HEK293 (cell line): ENCODE data around the gene HNF1A.

ENCODE experiments used
- CTCF ChIA-PET: fragments of 350-600 bp; formaldehyde crosslinking; extraction: SDS; loops from one replicate; lab custom pipeline; 2021; ENCODE audit warnings: antibody characterized with exemption; lab: Yijun Ruan, JAX
- POLR2A ChIA-PET: fragments of 300-600 bp; formaldehyde crosslinking; extraction: SDS; loops from one replicate; lab custom pipeline; 2020; ENCODE audit warnings: antibody characterized with exemption, inconsistent platforms; lab: Yijun Ruan, JAX
- H3K27ac ChIP-seq: fragments of 200-500 bp; sonication (Bioruptor generic); 2 replicates; pipeline ENCODE4 v1.5.1; 2014; ENCODE audit warnings: low read depth, low read length, control low read depth, inconsistent platforms; ENCODE audit errors: extremely low read depth
- H3K36me3 ChIP-seq, 2 experiments: fragments of 200-500 bp in 1 of 2; sonication (Bioruptor generic) in 1 of 2; 1 replicate in 1 of 2; 2 replicates in 1 of 2; pipeline ENCODE4 v1.5.1; 2014 to 2017; ENCODE audit warnings: inconsistent platforms in 2 of 2, low read length in 2 of 2; ENCODE audit not compliant: control insufficient read depth in 2 of 2, insufficient read depth in 1 of 2
- H3K4me1 ChIP-seq: fragments of 200-500 bp; sonication (Bioruptor generic); 2 replicates; pipeline ENCODE4 v1.5.1; 2014; ENCODE audit warnings: mild to moderate bottlenecking, low read length, inconsistent platforms; ENCODE audit not compliant: control insufficient read depth, insufficient read depth
- H3K4me3 ChIP-seq: 2 replicates; pipeline ENCODE4 v1.5.1; 2011; ENCODE audit warnings: low read depth, mild to moderate bottlenecking, control low read depth, low read length, moderate library complexity
- H3K9me3 ChIP-seq: fragments of 200-500 bp; sonication (Bioruptor generic); 2 replicates; pipeline ENCODE4 v1.5.1; 2014; ENCODE audit warnings: low read depth, low read length, inconsistent platforms; ENCODE audit not compliant: control insufficient read depth, insufficient read depth
- ELK4 ChIP-seq: IDR thresholded peaks from 2 replicates; pipeline ENCODE4 v1.6.1; 2011; ENCODE audit warnings: mild to moderate bottlenecking, low read depth, low read length, borderline replicate concordance
- HOXA7 ChIP-seq: sonication (generic); formaldehyde crosslinking; IDR thresholded peaks from 2 replicates; pipeline ENCODE4 v1.8.1; 2022; ENCODE audit warnings: missing genetic modification reagents, borderline replicate concordance
- HOXC10 ChIP-seq: sonication (generic); formaldehyde crosslinking; IDR thresholded peaks from 2 replicates; pipeline ENCODE4 v1.8.1; 2023; ENCODE audit warnings: mild to moderate bottlenecking, missing genetic modification reagents
- INSM2 ChIP-seq: fragments of 450-650 bp; formaldehyde crosslinking; IDR thresholded peaks from 2 replicates; pipeline ENCODE4 v1.5.1; 2016; ENCODE audit warnings: missing biosample characterization, missing genetic modification characterization
- KLF1 ChIP-seq: fragments of 450-650 bp; formaldehyde crosslinking; IDR thresholded peaks from 2 replicates; pipeline ENCODE4 v1.5.1; 2016; ENCODE audit warnings: missing biosample characterization, missing genetic modification characterization
- KLF8 ChIP-seq: fragments of 450-650 bp; formaldehyde crosslinking; IDR thresholded peaks from 2 replicates; pipeline ENCODE4 v1.5.1; 2016; ENCODE audit warnings: missing biosample characterization, missing genetic modification characterization
- MEIS1 ChIP-seq: sonication (generic); formaldehyde crosslinking; IDR thresholded peaks from 2 replicates; pipeline ENCODE4 v1.8.1; 2022; ENCODE audit warnings: missing genetic modification reagents, mild to moderate bottlenecking, borderline replicate concordance
- ZBTB48 ChIP-seq: fragments of 450-650 bp; formaldehyde crosslinking; IDR thresholded peaks from 2 replicates; pipeline ENCODE4 v1.5.1; 2016; ENCODE audit warnings: missing biosample characterization, missing genetic modification characterization
- ZNF112 ChIP-seq: fragments of 450-650 bp; formaldehyde crosslinking; IDR thresholded peaks from 2 replicates; pipeline ENCODE4 v1.5.0; 2017; ENCODE audit warnings: missing biosample characterization, missing genetic modification characterization
- ZNF280D ChIP-seq: fragments of 450-650 bp; formaldehyde crosslinking; IDR thresholded peaks from 2 replicates; pipeline ENCODE4 v1.5.1; 2016; ENCODE audit warnings: missing biosample characterization, missing genetic modification characterization
- ZNF366 ChIP-seq: fragments of 450-650 bp; formaldehyde crosslinking; conservative IDR thresholded peaks from 2 replicates; pipeline ENCODE4 v1.5.1; 2016; ENCODE audit warnings: missing biosample characterization, missing genetic modification characterization
- ZNF416 ChIP-seq: fragments of 450-650 bp; formaldehyde crosslinking; IDR thresholded peaks from 2 replicates; pipeline ENCODE4 v1.5.1; 2016; ENCODE audit warnings: missing biosample characterization, missing genetic modification characterization
- ZNF433 ChIP-seq: fragments of 450-650 bp; formaldehyde crosslinking; IDR thresholded peaks from 2 replicates; pipeline ENCODE4 v1.5.1; 2016; ENCODE audit warnings: missing biosample characterization, missing genetic modification characterization, low read depth
- ZNF513 ChIP-seq: fragments of 450-650 bp; IDR thresholded peaks from 2 replicates; pipeline ENCODE4 v1.5.1; 2018; ENCODE audit warnings: missing biosample characterization, missing genetic modification characterization
- ZNF529 ChIP-seq: fragments of 450-650 bp; formaldehyde crosslinking; IDR thresholded peaks from 2 replicates; pipeline ENCODE4 v1.5.1; 2017; ENCODE audit warnings: missing genetic modification characterization, missing biosample characterization; ENCODE audit not compliant: insufficient replicate concordance
- ZNF548 ChIP-seq: fragments of 450-650 bp; formaldehyde crosslinking; IDR thresholded peaks from 2 replicates; pipeline ENCODE4 v1.5.1; 2016; ENCODE audit warnings: missing biosample characterization, missing genetic modification characterization
- ZNF624 ChIP-seq: fragments of 450-650 bp; formaldehyde crosslinking; IDR thresholded peaks from 2 replicates; pipeline ENCODE4 v1.5.1; 2017; ENCODE audit warnings: missing biosample characterization, missing genetic modification characterization
- ZNF677 ChIP-seq: fragments of 450-650 bp; IDR thresholded peaks from 2 replicates; pipeline ENCODE4 v1.5.0; 2018; ENCODE audit warnings: missing biosample characterization, mild to moderate bottlenecking, missing genetic modification characterization, moderate library complexity
- ZNF76 ChIP-seq: fragments of 450-650 bp; formaldehyde crosslinking; IDR thresholded peaks from 2 replicates; pipeline ENCODE4; 2016; ENCODE audit warnings: low read depth, missing biosample characterization, missing genetic modification characterization, borderline replicate concordance
- ZNF837 ChIP-seq: fragments of 450-650 bp; formaldehyde crosslinking; IDR thresholded peaks from 2 replicates; pipeline ENCODE4 v1.5.1; 2016; ENCODE audit warnings: missing biosample characterization, missing genetic modification characterization

The HNF1A gene

GRCh38 chr12:120989687-120990086, 11.3 kb downstream of the HNF1A start:
- Histone ChIP-seq H3K4me1 (no peaks in the 10 kb centered on the region), H3K9me3 (no peaks in the 10 kb centered on the region), H3K27ac (no peak overlapping the region), H3K36me3 (no peaks in the 10 kb centered on the region), H3K4me3 (no peak overlapping the region)
- TF ChIP-seq ZNF624 (tag by site-specific recombination) (no peak), ZNF513 (tag by site-specific recombination) (no peak), HOXC10 (CRISPR knock-in tag) (no peak), KLF1 (no peak), ZNF112 (tag by site-specific recombination) (no peak), MEIS1 (no peak), ZNF280D (tag by site-specific recombination) (no peak), ZNF529 (tag by site-specific recombination) (no peak), ZNF548 (no peak), HOXA7 (no peak), ZNF837 (tag by site-specific recombination) (no peak), KLF8 (tag by site-specific recombination) (no peak), ZNF76 (tag by site-specific recombination) (no peak), ZBTB48 (no peak), ZNF433 (tag by site-specific recombination) (no peak), ELK4 (no peak)
- CTCF ChIA-PET, result interaction anchor here (1.0 kb wide), 1 partner anchor 18 kb away, joined by 3 read pairs; no protein-coding TSS in a partner anchor
- POLR2A ChIA-PET, result no interaction called here

GRCh38 chr12:120990487-120991055, 12.2 kb downstream of the HNF1A start:
- no peaks in the 10 kb centered on the region for H3K9me3 ChIP-seq
- CTCF ChIA-PET, result interaction anchor here (0.6 to 0.7 kb wide), 2 partner anchors 72 to 1692 kb away, joined by 3 read pairs; no protein-coding TSS in a partner anchor
- POLR2A ChIA-PET, result no interaction called here
- no peaks in the 10 kb centered on the region for H3K4me1 ChIP-seq
- no peaks in the 10 kb centered on the region for H3K36me3 ChIP-seq
- no peak overlapping the region for H3K27ac ChIP-seq
- no peak overlapping the region for H3K4me3 ChIP-seq
- TF ChIP-seq INSM2 (tag by site-specific recombination), result no peak
- no peak for TF ChIP-seq ZNF677
- peak; percentile 66 for TF ChIP-seq ZNF366
- TF ChIP-seq ZNF416 (tag by site-specific recombination), result no peak
- no peak for TF ChIP-seq ZNF433 (tag by site-specific recombination)
